Measurements from ENCODE around the gene ACTRT2. TPM values are rescaled to one million over a fixed set of nuclear protein-coding genes. Genes with fewer than 3 reads are reported as not detected.

The ACTRT2 gene
- total and polyA plus RNA-seq, 7 experiments from 2014 or later = not detected

DNA sequence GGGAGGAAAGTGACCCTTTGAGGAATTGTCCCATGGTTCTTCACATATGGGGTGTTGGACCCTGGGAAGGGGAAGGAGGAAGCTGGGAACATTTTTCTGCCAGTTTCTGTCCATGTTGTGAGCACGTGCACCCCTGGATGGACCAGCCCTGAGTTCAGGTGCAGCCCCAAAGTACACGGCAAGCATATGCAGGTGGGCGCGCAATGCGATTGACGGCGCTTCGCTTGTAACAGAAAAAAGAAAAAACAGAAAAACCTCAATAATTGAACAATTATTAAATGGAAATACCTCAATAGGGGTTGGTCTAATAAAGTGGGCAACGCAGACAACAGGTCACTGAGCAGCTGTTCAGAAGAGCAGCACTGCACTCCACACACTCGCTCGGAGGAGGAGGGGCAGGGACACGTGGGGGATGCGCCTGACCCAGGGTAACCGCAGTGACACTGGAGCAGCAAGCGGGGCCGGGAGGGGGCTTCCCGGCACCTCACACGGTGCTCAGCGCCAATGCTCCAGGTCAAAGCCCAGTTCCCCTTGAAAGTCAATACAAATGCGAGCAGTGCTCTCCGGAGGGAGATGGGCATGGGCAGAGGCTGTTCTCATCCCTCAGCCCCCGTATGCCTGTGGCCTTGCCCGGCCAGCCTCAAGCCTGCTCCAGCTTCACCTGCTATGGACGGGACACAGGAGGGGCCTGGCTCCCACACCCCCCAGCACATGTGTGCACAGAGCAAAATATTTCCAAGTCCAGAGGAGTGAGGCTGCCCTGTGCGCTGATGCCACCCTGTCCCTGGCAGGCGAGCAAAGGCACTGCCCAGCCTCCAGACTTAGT, 6.6 kb upstream of the ACTRT2 start:
- no peaks in the 10 kb centered on the region for H3K27me3 ChIP-seq (ENCODE audit: control insufficient read depth in 2 of 2, insufficient read depth in 2 of 2, low read length in 2 of 2)
- ATAC-seq = no peak

DNA sequence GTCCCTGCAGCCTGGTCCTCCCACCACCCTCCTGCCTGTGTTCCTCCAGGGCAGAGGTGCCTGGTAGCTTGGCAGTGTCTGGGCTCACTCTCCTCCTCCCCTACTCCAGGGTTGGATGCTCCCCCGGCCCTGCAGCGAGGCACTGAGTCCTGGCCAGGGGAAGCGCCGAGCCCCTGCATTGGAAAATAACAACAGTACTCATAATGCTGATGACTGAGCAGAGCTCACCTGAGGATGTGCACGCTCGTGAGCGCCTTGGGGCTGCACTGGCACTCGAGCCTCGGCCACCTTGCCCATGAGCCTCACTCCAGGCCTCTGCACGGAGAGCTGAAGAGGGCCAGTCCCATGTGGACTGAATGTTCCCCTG, 6.0 kb upstream of the ACTRT2 start:
- DNase-seq (peak in 1 of 9 donors; percentile 5), ATAC-seq (no peak)
- POLR2A ChIA-PET = no interaction called here
- Histone ChIP-seq H3K36me3 (ENCODE audit: control insufficient read depth in 2 of 3, insufficient read depth in 3 of 3, low read length in 3 of 3) (no peaks in the 10 kb centered on the region), H3K4me1 (ENCODE audit: control insufficient read depth in 2 of 2, insufficient read depth in 2 of 2, low read length in 2 of 2) (no peaks in the 10 kb centered on the region), H3K9me3 (ENCODE audit: control insufficient read depth in 2 of 3, low read length in 3 of 3) (no peaks in the 10 kb centered on the region), H3K27me3 (ENCODE audit: control insufficient read depth in 2 of 2, insufficient read depth in 2 of 2, low read length in 2 of 2) (no peaks in the 10 kb centered on the region), H3K4me3 (ENCODE audit: low read length) (no peak overlapping the region), H3K27ac (ENCODE audit: low read depth, low read length) (no peak overlapping the region)
- Mint-ChIP-seq H3K27ac (no peak overlapping the region), H3K27me3 (peaks cover 0 to 15% (median 10%) of the 10 kb centered on the region in 5 donors), H3K4me1 (peaks cover 0 to 6% (median 4%) of the 10 kb centered on the region in 7 donors), H3K9me3 (peaks cover 0 to 15% (median 0%) of the 10 kb centered on the region in 11 donors), H3K4me3 (no peak overlapping the region), H3K36me3 (no peaks in the 10 kb centered on the region)
- intact Hi-C loops (cut with micrococcal nuclease) = loop anchor here in 1 of 2 donors (10.0 kb wide), 1 partner anchor 60 kb away; no protein-coding TSS in a partner anchor
- CTCF ChIA-PET = no interaction called here

More for the DNA sequence above, 6.6 kb upstream of the ACTRT2 start:
- Histone ChIP-seq H3K4me1 (ENCODE audit: control insufficient read depth in 2 of 2, insufficient read depth in 2 of 2, low read length in 2 of 2) (no peaks in the 10 kb centered on the region), H3K4me3 (ENCODE audit: low read length) (no peak overlapping the region), H3K9me3 (ENCODE audit: control insufficient read depth in 2 of 3, low read length in 3 of 3) (no peaks in the 10 kb centered on the region), H3K36me3 (ENCODE audit: control insufficient read depth in 2 of 3, insufficient read depth in 3 of 3, low read length in 3 of 3) (no peaks in the 10 kb centered on the region), H3K27ac (ENCODE audit: low read depth, low read length) (no peak overlapping the region)
- intact Hi-C loops (cut with micrococcal nuclease) = loop anchor here in 1 of 2 donors (10.0 kb wide), 1 partner anchor 60 kb away; no protein-coding TSS in a partner anchor
- CTCF ChIA-PET = no interaction called here
- no peak overlapping the region for H3K27ac Mint-ChIP-seq
- H3K36me3 Mint-ChIP-seq = no peaks in the 10 kb centered on the region
- POLR2A ChIA-PET = no interaction called here
- peaks cover 0 to 18% (median 0%) of the 10 kb centered on the region in 11 donors for H3K9me3 Mint-ChIP-seq
- H3K4me3 Mint-ChIP-seq = no peak overlapping the region
- peak in 1 of 9 donors; percentile 4 for DNase-seq
- peaks cover 0 to 6% (median 4%) of the 10 kb centered on the region in 7 donors for H3K4me1 Mint-ChIP-seq
- peaks cover 0 to 15% (median 10%) of the 10 kb centered on the region in 5 donors for H3K27me3 Mint-ChIP-seq

DNA sequence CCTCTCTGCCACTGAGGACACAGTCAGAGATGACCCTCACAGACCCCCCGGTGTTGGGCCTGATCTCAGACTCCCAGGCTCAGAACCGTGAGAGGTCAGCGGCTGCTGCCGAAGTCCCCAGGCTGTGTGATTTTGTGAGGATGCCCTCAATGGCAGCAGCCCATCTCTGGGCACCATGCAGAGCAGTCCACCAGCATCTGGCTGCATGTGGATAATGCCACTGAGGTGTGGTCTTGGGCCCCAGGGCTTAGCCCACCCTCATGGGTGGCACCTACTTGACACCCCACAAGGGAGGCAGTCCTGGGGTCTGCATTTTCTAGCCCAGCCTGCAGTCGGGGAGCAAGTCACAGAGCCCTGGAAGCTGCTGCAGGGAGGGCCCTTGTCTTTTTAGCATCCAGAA, 5.5 kb upstream of the ACTRT2 start:
- DNase-seq = peak in 1 of 9 donors; percentile 7
- ChIA-PET POLR2A (no interaction called here), CTCF (no interaction called here)
- H3K36me3 Mint-ChIP-seq = no peaks in the 10 kb centered on the region
- no peak overlapping the region for H3K4me3 ChIP-seq (ENCODE audit: low read length)
- no peaks in the 10 kb centered on the region for H3K36me3 ChIP-seq (ENCODE audit: control insufficient read depth in 2 of 3, insufficient read depth in 3 of 3, low read length in 3 of 3)
- peaks cover 0 to 15% (median 10%) of the 10 kb centered on the region in 5 donors for H3K27me3 Mint-ChIP-seq
- H3K27me3 ChIP-seq (ENCODE audit: control insufficient read depth in 2 of 2, insufficient read depth in 2 of 2, low read length in 2 of 2) = no peaks in the 10 kb centered on the region
- no peaks in the 10 kb centered on the region for H3K4me1 ChIP-seq (ENCODE audit: control insufficient read depth in 2 of 2, insufficient read depth in 2 of 2, low read length in 2 of 2)
- H3K4me3 Mint-ChIP-seq = no peak overlapping the region
- no peak overlapping the region for H3K27ac Mint-ChIP-seq
- no peaks in the 10 kb centered on the region for H3K9me3 ChIP-seq (ENCODE audit: control insufficient read depth in 2 of 3, low read length in 3 of 3)
- H3K4me1 Mint-ChIP-seq = peaks cover 0 to 6% (median 4%) of the 10 kb centered on the region in 7 donors
- H3K9me3 Mint-ChIP-seq = peaks cover 0 to 12% (median 0%) of the 10 kb centered on the region in 11 donors
- intact Hi-C loops (cut with micrococcal nuclease) = loop anchor here in 1 of 2 donors (10.0 kb wide), 1 partner anchor 59 kb away; no protein-coding TSS in a partner anchor
- H3K27ac ChIP-seq (ENCODE audit: low read depth, low read length) = no peak overlapping the region
- no peak for ATAC-seq

DNA sequence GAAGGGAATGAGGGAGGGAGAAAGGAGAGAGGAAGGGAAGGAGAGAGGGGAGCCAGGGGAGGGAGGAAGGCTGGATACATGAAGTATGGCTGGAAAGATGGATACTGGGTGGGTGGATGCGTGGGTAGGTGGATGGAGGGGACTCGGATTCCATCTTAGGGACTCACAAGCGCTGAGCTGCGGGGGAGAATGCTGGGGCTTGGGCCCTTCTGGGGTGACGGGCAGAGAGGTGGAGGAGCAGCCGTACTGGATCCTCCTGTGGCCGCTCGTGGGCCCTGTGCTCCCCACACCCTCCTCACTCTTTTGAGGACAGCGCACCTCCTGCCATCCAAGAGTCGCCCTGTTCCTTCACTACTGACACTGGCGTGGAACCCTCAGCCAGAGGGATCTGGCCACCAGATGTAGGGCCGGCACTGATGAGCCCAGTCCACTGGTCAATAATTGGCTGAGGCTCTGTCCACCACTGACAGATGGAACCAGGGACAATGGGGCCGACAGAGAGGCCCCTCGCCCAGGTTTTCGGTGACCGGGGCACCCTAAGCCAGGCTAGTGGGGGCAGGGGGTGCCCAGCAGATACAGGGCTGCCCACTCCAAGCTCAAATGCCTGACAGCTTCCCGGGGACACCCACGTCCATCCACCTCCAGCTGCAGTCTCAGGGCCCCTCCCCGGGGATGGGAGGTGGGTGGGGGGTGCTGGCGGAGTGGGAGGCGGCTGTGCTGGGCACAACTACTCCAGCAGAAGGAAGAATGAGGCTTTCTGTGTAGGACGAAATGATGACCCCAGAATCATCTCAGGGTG, 4.4 kb upstream of the ACTRT2 start:
- peaks cover 0 to 11% (median 4%) of the 10 kb centered on the region in 5 donors for H3K27me3 Mint-ChIP-seq
- Histone ChIP-seq H3K4me3 (ENCODE audit: low read length) (no peak overlapping the region), H3K4me1 (ENCODE audit: control insufficient read depth in 2 of 2, insufficient read depth in 2 of 2, low read length in 2 of 2) (no peaks in the 10 kb centered on the region), H3K27ac (ENCODE audit: low read depth, low read length) (no peak overlapping the region), H3K27me3 (ENCODE audit: control insufficient read depth in 2 of 2, insufficient read depth in 2 of 2, low read length in 2 of 2) (no peaks in the 10 kb centered on the region), H3K36me3 (ENCODE audit: control insufficient read depth in 2 of 3, insufficient read depth in 3 of 3, low read length in 3 of 3) (no peaks in the 10 kb centered on the region), H3K9me3 (ENCODE audit: control insufficient read depth in 2 of 3, low read length in 3 of 3) (no peaks in the 10 kb centered on the region)
- DNase-seq (peak in 1 of 9 donors; percentile 6), ATAC-seq (no peak)
- ChIA-PET CTCF (no interaction called here), POLR2A (no interaction called here)
- no peak overlapping the region for H3K27ac Mint-ChIP-seq
- no peaks in the 10 kb centered on the region for H3K36me3 Mint-ChIP-seq
- H3K9me3 Mint-ChIP-seq = peaks cover 0 to 5% (median 0%) of the 10 kb centered on the region in 11 donors
- H3K4me1 Mint-ChIP-seq = peaks cover 0 to 6% (median 4%) of the 10 kb centered on the region in 7 donors
- no peak overlapping the region for H3K4me3 Mint-ChIP-seq
- intact Hi-C loops (cut with micrococcal nuclease) = loop anchor here in 1 of 2 donors (10.0 kb wide), 1 partner anchor 58 kb away; no protein-coding TSS in a partner anchor

DNA sequence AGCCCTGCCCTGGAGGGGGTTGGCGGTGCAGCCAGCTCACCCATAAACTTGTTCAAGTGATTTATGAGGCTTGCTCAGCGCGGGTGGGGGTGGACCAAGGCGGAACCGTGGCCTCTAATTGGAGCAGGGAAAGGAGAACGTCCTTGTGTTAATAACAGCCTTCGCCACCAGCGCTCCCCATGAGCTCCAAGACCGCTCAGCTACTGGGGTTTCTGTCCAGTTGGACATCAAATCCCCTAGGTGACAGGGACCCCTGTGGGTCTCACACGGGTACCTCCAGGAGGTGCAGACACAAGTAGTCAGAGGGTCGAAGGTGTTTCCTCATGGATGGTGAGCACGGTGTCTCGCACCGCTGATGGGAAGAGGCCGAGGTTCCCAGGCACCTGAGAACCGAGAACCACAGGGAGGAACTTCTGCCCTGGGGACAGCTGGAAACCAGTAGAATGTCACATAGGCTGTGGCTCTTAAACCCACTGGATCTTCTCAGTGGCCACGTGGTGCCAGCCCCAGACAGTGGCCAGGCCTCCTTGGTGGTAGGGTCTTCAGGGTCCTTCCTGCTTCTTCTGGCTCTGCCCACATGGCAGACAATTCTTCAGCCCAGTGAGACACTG, 3.7 kb upstream of the ACTRT2 start:
- DNase-seq = peak in 1 of 9 donors; percentile 5
- H3K27me3 ChIP-seq (ENCODE audit: control insufficient read depth in 2 of 2, insufficient read depth in 2 of 2, low read length in 2 of 2) = no peaks in the 10 kb centered on the region
- H3K9me3 ChIP-seq (ENCODE audit: control insufficient read depth in 2 of 3, low read length in 3 of 3) = no peaks in the 10 kb centered on the region
- no peaks in the 10 kb centered on the region for H3K36me3 Mint-ChIP-seq
- no peak overlapping the region for H3K27ac Mint-ChIP-seq
- ChIA-PET CTCF (no interaction called here), POLR2A (no interaction called here)
- H3K4me3 Mint-ChIP-seq = no peak overlapping the region
- no peaks in the 10 kb centered on the region for H3K4me1 ChIP-seq (ENCODE audit: control insufficient read depth in 2 of 2, insufficient read depth in 2 of 2, low read length in 2 of 2)
- H3K27me3 Mint-ChIP-seq = peaks cover 0 to 11% (median 4%) of the 10 kb centered on the region in 5 donors
- H3K9me3 Mint-ChIP-seq = peaks cover 0 to 5% (median 0%) of the 10 kb centered on the region in 11 donors
- H3K4me1 Mint-ChIP-seq = peaks cover 0 to 6% (median 4%) of the 10 kb centered on the region in 7 donors
- no peak overlapping the region for H3K4me3 ChIP-seq (ENCODE audit: low read length)
- H3K36me3 ChIP-seq (ENCODE audit: control insufficient read depth in 2 of 3, insufficient read depth in 3 of 3, low read length in 3 of 3) = no peaks in the 10 kb centered on the region
- intact Hi-C loops (cut with micrococcal nuclease) = loop anchor here in 1 of 2 donors (10.0 kb wide), 1 partner anchor 57 kb away; no protein-coding TSS in a partner anchor
- no peak for ATAC-seq
- no peak overlapping the region for H3K27ac ChIP-seq (ENCODE audit: low read depth, low read length)

DNA sequence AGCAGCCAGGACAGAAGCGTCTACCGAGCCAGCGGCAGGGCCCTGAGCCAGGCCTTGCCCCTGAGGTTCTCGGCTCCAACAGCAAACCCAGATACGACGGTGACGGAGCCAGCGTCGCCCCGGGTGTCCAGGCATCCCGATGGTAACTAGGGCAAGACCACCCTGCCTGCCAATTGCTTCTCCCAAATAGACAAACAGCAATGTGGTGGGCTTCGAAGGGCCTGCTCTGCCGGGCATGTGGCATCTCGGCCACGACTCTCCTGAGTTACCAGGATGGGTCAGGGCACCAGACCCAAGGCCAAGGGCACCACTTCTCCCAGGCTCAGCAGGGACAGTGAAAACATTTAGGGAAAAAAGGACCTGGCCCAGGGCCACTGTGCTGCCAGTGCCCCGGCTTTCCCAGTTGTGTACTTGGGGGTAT, 3.2 kb upstream of the ACTRT2 start:
- Mint-ChIP-seq H3K4me1 (peaks cover 0 to 4% (median 4%) of the 10 kb centered on the region in 7 donors), H3K27me3 (peaks cover 0 to 10% (median 4%) of the 10 kb centered on the region in 5 donors), H3K27ac (no peak overlapping the region), H3K36me3 (no peaks in the 10 kb centered on the region), H3K9me3 (peaks cover 0 to 4% (median 0%) of the 10 kb centered on the region in 11 donors), H3K4me3 (no peak overlapping the region)
- intact Hi-C loops (cut with micrococcal nuclease) = loop anchor here in 1 of 2 donors (10.0 kb wide), 1 partner anchor 57 kb away; no protein-coding TSS in a partner anchor
- no peaks in the 10 kb centered on the region for H3K4me1 ChIP-seq (ENCODE audit: control insufficient read depth in 2 of 2, insufficient read depth in 2 of 2, low read length in 2 of 2)
- H3K9me3 ChIP-seq (ENCODE audit: control insufficient read depth in 2 of 3, low read length in 3 of 3) = no peaks in the 10 kb centered on the region
- DNase-seq (peak in 1 of 9 donors; percentile 5), ATAC-seq (no peak)
- no peak overlapping the region for H3K27ac ChIP-seq (ENCODE audit: low read depth, low read length)
- H3K27me3 ChIP-seq (ENCODE audit: control insufficient read depth in 2 of 2, insufficient read depth in 2 of 2, low read length in 2 of 2) = no peaks in the 10 kb centered on the region
- no peaks in the 10 kb centered on the region for H3K36me3 ChIP-seq (ENCODE audit: control insufficient read depth in 2 of 3, insufficient read depth in 3 of 3, low read length in 3 of 3)
- CTCF ChIA-PET = no interaction called here
- H3K4me3 ChIP-seq (ENCODE audit: low read length) = no peak overlapping the region
- POLR2A ChIA-PET = no interaction called here
